HG02571 (cell line): Measurements from ENCODE around the gene LRRTM2.
"Not testable (repeated sequence)": the region's sequence is repeated elsewhere in the genome, so short reads cannot be mapped to it uniquely, and the experiment has no call there.

ENCODE experiments used
- ATAC-seq: cut with Tn5 transposase; IDR thresholded peaks from one replicate; pipeline ENCODE4 v1.9.1; 2021; ENCODE audit warnings: mild to moderate bottlenecking, moderate library complexity; ENCODE audit not compliant: unreplicated experiment

Gene LRRTM2

DNA sequence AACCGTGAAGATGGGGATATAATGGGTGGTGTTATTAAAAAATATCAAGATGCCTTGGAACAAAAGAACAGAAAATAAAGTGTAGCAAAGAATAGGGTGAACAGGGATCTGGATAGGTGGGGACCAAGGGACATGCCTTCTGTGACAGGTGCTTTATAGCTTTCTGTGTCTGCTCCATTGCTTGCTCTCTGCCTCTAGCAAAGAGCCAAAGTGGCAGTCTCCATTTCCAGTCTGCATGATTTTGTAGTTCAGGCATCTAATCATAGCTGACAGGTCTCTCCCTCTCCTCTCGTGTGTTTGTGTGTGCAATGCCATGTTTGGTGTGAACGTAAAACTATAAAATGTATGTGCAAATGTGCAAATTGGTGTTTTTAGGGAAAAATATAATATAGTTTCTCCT is 35.0 kb downstream of the LRRTM2 start:
- ATAC-seq, result no peak

DNA sequence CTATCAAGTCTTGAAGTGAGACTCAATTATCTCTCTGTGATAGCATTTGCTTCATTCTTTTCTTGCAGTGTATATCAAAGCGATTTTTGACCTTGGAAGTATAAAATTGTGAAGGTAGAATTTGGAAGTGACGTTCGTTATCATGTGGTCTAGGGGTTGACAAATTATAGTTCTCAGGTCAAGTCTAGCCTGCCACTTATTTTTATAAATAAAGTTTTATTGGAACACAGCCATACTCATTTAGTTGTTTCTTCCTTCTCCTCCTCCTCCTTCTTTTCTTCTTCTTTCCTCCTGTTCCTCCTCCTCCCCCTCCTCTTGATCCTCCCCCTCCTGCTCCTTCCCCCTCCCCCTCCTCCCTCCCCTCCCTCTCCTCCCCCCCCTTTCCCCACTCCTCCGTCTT is 38.0 kb downstream of the LRRTM2 start:
- no peak for ATAC-seq

DNA sequence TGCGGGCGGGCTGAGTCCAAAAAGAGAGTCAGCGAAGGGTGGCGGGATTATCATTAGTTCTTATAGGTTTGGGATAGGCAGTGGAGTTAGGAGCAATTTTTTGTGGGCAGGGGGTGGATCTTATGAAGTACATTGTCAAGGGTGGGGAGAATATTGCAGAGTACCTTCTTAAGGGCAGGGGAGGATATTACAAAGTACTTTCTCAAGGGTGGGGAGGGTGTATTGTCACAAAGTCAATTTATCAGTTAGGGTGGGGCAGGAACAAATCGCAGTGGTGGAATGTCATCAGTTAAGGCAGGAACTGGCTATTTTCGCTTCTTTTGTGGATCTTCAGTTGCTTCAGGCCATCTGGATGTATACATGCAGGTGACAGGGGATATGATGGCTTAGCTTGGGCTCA is 40.3 kb downstream of the LRRTM2 start:
- ATAC-seq, result not testable (repeated sequence)

DNA sequence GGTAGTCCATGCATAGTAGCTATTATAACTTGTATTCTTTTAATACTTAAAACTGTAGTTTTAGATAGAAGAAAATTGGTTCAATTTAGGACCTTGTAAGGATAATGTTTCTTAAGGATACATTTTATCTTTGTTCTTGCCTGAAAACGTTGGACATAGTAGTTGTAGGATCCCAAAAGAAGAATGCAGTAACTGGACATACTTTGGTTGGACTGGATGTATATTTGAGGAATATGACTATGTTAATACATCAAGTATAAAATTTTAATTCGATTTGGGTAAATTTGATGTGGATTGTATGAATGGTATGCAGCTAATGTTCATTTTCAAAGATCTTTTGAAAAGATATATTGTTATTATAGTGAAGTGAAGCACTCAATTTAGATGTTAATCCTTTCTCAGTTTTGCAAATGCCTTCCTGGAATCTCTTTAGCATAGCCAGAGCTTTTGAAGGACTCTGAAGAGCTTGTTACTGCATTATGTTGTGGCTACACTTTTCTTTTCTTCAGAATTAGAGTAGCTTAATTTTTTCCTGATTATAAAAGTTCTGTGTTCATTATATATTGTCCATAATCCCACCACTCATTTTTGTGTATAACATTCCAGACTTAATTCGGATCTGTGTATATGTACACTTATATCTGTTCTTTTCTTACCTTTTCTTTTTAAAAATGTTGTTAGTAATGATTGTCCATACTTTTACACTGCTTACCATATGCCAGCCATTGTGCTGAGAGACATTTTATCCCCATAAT is 41.2 kb downstream of the LRRTM2 start:
- ATAC-seq, result no peak

DNA sequence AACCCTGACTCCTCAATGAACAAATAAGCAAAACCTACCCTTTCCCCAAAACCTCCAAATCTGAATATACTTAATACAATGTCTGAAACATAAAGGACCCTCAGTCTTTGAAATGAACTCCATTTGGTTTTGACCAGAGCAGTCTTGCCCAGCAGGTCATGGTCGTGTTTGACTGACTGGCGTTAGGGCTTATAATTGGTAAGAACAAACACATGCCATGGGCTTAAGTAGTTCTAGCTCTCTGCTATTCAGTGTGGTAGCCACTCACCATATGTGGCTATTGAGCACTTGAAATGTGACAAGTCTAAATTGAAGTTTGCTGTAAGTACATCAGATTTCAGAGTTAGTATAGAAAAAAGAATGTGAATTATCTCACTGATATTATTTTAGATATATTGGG is 42.1 kb downstream of the LRRTM2 start:
- ATAC-seq, result no peak

DNA sequence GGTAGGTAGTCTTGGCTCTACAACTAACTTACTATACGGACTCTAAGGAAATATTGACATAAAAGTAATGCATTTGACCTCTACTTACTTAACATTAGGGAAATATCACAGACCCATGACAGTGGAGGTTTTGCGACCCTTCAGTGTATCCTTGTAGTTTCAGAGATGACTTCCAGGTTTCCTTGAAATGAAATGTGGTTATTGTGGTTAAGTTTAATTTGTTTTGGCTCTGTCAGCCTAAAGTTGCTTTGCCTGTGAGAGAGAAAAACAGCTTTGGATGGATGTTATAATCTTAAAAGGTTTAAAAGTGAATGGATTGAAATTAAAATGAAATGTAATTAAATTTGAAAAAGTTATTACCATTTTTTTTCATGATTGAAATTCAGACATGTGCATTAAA is 42.9 kb downstream of the LRRTM2 start:
- no peak for ATAC-seq

DNA sequence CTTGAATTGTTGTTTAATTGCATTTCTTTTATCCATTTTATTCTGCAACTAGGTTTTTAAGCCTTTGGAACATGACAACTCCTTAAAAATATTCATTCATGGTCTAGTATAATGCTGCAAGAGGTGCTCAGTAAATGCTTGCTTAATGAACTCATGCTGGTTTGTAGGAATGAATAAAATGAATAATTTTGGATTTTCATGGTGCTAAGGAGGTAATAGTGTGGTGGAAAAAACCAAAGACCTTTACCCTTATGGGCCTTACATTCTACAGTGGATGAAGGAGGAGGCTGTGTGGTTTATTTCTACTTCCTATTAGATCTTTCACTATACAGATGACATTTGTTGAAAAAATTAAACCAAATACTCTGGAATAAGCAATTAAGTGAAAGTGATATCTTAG is 43.4 kb downstream of the LRRTM2 start:
- ATAC-seq, result no peak

DNA sequence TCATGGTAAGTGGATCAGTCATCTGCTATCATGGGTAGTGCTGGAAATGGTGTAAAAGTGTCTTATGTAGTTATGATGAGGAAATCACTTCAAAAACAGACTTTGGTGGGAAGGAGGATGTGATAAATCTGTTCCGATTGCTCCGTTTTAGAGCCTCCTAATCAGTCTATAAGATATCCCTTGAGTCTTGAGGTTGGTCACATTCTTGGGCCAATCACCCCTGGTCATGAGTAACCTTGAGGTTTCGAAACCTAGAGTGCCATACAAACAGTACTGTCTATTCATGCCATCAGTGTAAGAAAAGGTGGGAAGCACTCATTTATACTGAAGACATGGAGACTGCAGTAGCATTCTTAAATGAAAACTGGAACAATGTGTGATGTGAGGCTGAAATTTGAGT is 45.8 kb downstream of the LRRTM2 start:
- no peak for ATAC-seq

DNA sequence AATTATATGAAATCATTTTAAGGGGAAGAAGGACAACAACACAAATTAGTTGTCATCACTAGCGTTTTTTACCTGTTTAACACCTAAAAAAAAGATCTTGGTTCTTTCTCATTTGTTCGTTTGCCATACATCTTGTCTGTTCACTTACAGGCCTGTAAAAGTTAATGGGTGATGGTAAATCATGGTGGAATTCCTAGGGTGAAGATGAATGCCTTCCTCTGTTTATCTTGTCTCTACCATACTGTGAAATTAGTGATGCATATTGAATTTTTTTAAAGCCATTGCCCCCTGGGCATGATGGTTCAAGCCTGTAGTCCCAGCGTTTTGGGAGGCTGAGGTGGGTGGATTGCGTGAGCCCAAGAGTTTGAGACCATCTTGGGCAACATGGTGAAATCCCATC is 46.6 kb downstream of the LRRTM2 start:
- no peak for ATAC-seq

DNA sequence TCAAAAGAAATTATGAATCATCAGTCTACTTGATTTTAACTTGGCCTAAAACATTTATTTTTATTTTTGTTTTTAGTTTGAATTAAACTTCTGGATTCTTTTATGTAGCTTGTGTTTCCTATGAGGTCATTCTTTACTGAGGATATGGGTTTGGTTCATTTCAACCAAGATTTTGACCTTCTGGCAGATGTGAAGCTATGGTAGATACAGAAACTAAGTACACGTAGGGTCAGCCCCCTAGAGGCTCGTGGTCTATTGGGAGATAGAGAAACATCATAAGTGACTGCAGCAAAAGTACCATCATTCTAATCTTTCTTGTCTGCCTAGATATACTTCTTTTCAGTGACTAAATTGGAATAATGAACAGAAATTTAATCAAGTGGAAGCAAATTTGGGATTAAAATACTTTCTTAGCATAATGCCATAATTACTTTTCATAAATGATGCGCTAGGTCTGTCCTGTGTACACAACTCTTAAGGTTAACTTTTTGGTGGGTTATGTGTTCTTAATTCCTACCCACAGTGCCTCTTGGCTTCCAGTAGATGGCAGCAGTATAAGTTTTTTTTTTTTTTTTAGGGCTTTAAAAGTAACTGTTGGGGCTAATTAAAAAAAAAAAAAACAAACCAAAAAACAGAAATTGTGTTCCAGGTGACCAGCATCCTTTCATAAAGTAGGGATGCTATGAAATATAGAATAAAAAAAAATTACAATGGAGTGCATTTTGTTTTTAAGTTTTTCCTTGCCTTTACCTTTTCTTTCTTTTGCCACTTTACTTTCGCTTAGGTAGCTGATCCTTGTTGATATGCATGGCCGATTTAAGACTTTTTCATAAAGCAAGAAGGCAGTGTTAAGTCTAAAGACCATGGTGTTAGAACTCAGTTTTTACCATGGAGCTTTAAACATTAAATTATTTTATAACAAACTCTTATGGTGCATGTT is 49.9 kb downstream of the LRRTM2 start:
- ATAC-seq, result no peak

DNA sequence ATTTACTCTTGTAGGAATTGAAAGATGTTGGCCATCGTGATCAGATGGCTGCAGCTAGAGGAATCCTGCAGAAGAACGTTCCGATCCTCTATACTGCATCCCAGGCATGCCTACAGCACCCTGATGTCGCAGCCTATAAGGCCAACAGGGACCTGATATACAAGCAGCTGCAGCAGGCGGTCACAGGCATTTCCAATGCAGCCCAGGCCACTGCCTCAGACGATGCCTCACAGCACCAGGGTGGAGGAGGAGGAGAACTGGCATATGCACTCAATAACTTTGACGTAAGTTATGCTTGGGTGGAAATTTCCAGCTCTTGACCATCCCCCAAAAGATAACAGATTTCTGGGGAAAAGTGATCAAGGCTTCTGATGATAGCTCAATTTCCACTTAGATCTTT is 50.6 kb downstream of the LRRTM2 start:
- ATAC-seq, result no peak

DNA sequence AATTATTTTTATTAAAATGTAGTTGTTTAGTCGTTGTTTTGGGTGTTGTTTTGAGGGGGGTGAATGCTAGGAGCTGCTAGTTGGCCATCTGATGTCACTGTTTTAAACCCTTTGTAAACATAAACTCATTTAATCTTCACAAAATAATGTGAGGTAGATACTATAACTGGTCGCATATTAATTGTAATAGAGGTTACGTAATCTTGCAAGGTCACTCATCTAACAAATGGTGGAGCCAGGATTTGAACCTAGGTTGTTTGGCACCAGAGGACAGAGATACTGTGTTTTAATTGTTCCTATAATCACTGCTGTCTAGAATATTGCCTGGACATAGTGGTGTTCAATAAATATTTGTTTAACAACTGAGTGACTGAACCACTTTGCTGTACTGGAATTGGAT is 54.4 kb downstream of the LRRTM2 start:
- ATAC-seq, result no peak

DNA sequence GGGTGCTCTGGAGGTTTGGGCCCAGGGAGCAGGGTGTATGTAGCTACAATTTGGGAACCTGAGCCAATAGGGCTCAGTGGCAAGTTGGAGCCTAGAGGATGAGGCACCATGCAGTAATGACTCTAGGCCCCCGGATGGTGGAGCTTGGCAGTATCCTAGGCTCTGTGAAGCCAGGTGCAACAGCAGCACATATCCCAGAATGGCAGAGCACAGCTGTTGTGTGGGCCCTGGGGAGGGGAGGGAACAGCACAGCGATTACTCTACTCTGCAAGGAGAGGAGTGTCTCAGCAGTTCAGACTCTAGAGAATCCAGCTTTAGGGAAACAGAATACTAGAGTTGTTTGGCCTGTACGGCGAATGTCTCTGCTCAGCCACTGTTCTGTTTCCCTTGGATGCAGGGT is 56.1 kb downstream of the LRRTM2 start:
- ATAC-seq, result no peak
